MCF 10A (cell line): ENCODE measurements around the gene FAM124B. TPM values are rescaled to one million over a fixed set of nuclear protein-coding genes. Genes with fewer than 3 reads are reported as not detected.

ENCODE experiments used
- BruUV-seq: library from RNA; stranded (reverse); fragments of 400-500 nt; replicated peaks from 2 replicates; lab custom pipeline; 2021; lab: Mats Ljungman, UMichigan
- CTCF ChIA-PET: fragments of 300-600 bp; sonication (Branson Sonifier 250); formaldehyde crosslinking; extraction: SDS; loops from one replicate; lab custom pipeline; 2021; ENCODE audit warnings: antibody characterized with exemption, inconsistent platforms; lab: Yijun Ruan, JAX
- POLR2A ChIA-PET: fragments of 300-600, 350-650 bp; sonication (Branson Sonifier 250); formaldehyde crosslinking; extraction: SDS; loops from one replicate; lab custom pipeline; 2020; ENCODE audit warnings: antibody characterized with exemption, inconsistent platforms; lab: Yijun Ruan, JAX
- DNase-seq: peaks from one replicate; pipeline ENCODE4 v3.0.0-alpha.2; 2018; ENCODE audit not compliant: unreplicated experiment
- H3K27ac Mint-ChIP-seq: one replicate; pipeline ENCODE4 v1.8.0; 2022; ENCODE audit warnings: mild to moderate bottlenecking, low read depth, mixed read lengths; ENCODE audit not compliant: unreplicated experiment
- H3K27me3 Mint-ChIP-seq: one replicate; pipeline ENCODE4 v1.8.0; 2022; ENCODE audit warnings: mixed read lengths; ENCODE audit not compliant: insufficient read depth, unreplicated experiment
- H3K36me3 Mint-ChIP-seq: one replicate; pipeline ENCODE4 v1.8.0; 2022; ENCODE audit warnings: mild to moderate bottlenecking, moderate library complexity, mixed read lengths; ENCODE audit not compliant: insufficient read depth, unreplicated experiment
- H3K4me1 Mint-ChIP-seq: one replicate; pipeline ENCODE4 v1.8.0; 2022; ENCODE audit warnings: mixed read lengths; ENCODE audit not compliant: insufficient read depth, unreplicated experiment
- H3K4me3 Mint-ChIP-seq: one replicate; pipeline ENCODE4 v1.8.0; 2022; ENCODE audit warnings: mild to moderate bottlenecking, moderate library complexity, mixed read lengths; ENCODE audit not compliant: unreplicated experiment
- H3K9me3 Mint-ChIP-seq: one replicate; pipeline ENCODE4 v1.8.0; 2022; ENCODE audit warnings: mixed read lengths; ENCODE audit not compliant: unreplicated experiment
- CTCF ChIP-seq: fragments of 200-600 bp; IDR thresholded peaks from one replicate; pipeline ENCODE4 v1.8.0; 2022; ENCODE audit warnings: antibody characterized with exemption, mild to moderate bottlenecking; ENCODE audit not compliant: unreplicated experiment
- intact Hi-C: fragments of 100-400 bp; cut with micrococcal nuclease; formaldehyde crosslinking; loops from 2 replicates; pipeline ENCODE4 v1.14.1; 2022
- total RNA-seq: library from RNA; stranded (reverse); gene quantifications from 2 replicates; pipeline ENCODE4 v1.2.3, GENCODE V29; 2022

FAM124B gene
- total RNA-seq, 1 experiment from 2014 or later: not detected

DNA sequence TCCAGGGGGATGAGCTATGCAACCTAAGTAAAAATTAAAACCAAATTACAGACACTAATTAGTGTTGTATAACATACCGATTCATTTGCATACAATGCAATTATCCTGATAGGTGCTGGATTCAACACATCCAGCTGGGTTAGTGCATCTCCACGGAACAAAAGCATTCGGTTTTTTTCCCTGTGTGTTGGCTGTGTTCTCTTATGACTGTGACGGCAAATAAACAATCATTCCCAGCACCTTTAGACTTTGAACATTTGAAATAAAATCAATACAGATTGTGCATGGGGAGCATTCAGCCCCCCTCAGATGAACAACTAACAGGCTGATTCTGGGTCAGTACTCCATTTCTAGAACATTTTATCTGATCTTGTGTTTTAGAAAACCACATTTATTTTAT, 22.7 kb downstream of the FAM124B start:
- no peaks in the 10 kb centered on the region for H3K36me3 Mint-ChIP-seq
- H3K9me3 Mint-ChIP-seq: no peaks in the 10 kb centered on the region
- H3K4me1 Mint-ChIP-seq: no peaks in the 10 kb centered on the region
- POLR2A ChIA-PET: no interaction called here
- no peak for DNase-seq
- no peak overlapping the region for H3K4me3 Mint-ChIP-seq
- no peak overlapping the region for H3K27ac Mint-ChIP-seq
- intact Hi-C loops: no loop called here
- CTCF ChIA-PET: interaction anchor here (0.6 to 2.0 kb wide), 2 partner anchors 10 to 276 kb away, joined by 3 to 11 read pairs; no protein-coding TSS in a partner anchor
- BruUV-seq: no TSS peak
- TF ChIP-seq CTCF: no peak
- H3K27me3 Mint-ChIP-seq: no peaks in the 10 kb centered on the region

DNA sequence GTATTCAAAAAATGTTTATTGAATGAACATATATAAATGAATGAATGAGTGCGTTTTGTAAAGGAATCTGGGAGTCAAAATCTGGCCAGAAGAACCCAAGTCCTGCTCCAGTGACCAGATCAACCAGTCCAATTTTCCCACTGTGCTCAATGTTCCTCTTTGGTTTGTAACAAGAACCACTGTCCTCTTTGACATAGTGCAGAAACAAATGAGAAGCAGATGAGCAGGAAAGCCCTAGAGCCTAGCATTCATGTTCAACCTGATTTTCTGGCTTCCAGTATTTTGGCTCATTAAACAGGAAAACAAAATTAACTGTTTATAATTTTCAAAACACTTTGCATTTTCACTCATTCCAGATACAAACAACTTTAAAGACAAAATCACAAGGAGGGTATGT, 23.2 kb downstream of the FAM124B start:
- CTCF ChIA-PET: interaction anchor here (1.0 to 2.0 kb wide), 2 partner anchors 10 to 408 kb away, joined by 3 to 11 read pairs; no protein-coding TSS in a partner anchor
- Mint-ChIP-seq H3K9me3 (no peaks in the 10 kb centered on the region), H3K27ac (no peak overlapping the region), H3K4me3 (no peak overlapping the region), H3K36me3 (no peaks in the 10 kb centered on the region), H3K4me1 (no peaks in the 10 kb centered on the region), H3K27me3 (no peaks in the 10 kb centered on the region)
- TF ChIP-seq CTCF: no peak
- BruUV-seq: no TSS peak
- POLR2A ChIA-PET: interaction anchor here (0.6 kb wide), 1 partner anchor 203 kb away, joined by 3 read pairs; no protein-coding TSS in a partner anchor
- intact Hi-C loops: no loop called here
- DNase-seq: no peak

DNA sequence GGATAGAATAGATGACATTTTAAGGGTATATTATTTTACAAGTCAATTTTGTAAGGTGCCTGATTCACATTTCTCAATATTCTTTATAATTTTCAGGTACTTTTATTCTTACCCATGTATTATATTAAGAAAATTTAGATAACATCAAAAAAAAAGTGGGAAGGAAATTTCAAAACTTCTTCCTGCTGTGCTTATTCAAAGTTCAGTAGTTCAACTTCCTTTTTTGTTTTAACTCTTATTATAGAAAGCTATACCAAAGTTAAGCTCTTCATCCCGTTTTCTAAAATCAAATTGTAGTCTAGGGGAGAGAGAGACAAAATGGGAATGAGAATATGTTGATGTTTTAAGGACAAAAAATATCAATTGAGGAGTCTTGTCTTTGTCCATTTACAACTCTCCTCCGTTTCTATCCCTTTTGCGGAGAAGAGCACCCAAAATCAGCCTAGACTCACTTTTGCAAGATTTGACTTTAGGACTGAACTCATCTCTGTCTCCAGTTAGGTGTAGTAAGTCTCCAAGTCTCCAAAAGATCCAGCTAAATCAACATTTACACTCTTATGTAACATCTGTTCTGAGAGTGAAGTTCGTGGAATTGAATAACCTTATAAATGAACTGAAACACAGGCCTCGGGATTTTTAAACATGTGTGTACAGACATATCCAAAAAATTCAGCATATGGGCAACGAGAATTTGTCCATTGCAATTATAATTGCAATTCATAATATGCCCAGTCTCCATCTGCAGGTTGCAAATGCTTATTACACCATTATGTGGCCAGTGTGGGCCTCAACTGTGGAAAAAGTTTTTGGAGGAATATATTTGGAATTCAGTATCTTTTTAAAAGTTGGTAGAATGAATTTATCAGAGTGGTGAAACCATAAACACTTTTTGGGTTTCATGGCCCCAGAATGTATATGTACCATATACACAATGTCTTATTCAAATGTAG, 23.9 kb downstream of the FAM124B start:
- CTCF ChIA-PET: interaction anchor here (0.6 to 2.0 kb wide), 6 partner anchors 9 to 627 kb away, joined by 3 to 15 read pairs (median 4); no protein-coding TSS in a partner anchor
- DNase-seq: no peak
- no TSS peak for BruUV-seq
- no peaks in the 10 kb centered on the region for H3K9me3 Mint-ChIP-seq
- no peaks in the 10 kb centered on the region for H3K36me3 Mint-ChIP-seq
- peak; percentile 26 for TF ChIP-seq CTCF
- no peak overlapping the region for H3K4me3 Mint-ChIP-seq
- H3K4me1 Mint-ChIP-seq: no peaks in the 10 kb centered on the region
- intact Hi-C loops: no loop called here
- no peak overlapping the region for H3K27ac Mint-ChIP-seq
- POLR2A ChIA-PET: interaction anchor here (0.6 to 0.8 kb wide), 3 partner anchors 10 to 204 kb away, joined by 3 read pairs; no protein-coding TSS in a partner anchor
- H3K27me3 Mint-ChIP-seq: no peaks in the 10 kb centered on the region

- H3K4me3 Mint-ChIP-seq: no peak overlapping the region
- DNase-seq: no peak
- no peak for TF ChIP-seq CTCF
- H3K27me3 Mint-ChIP-seq: no peaks in the 10 kb centered on the region
- intact Hi-C loops: no loop called here
- H3K27ac Mint-ChIP-seq: no peak overlapping the region
- no peaks in the 10 kb centered on the region for H3K9me3 Mint-ChIP-seq
- no TSS peak for BruUV-seq
- no peaks in the 10 kb centered on the region for H3K4me1 Mint-ChIP-seq
- no peaks in the 10 kb centered on the region for H3K36me3 Mint-ChIP-seq
- ChIA-PET POLR2A (no interaction called here), CTCF (interaction anchor here (0.9 to 1.0 kb wide), 3 partner anchors 274 to 379 kb away, joined by 3 read pairs; no protein-coding TSS in a partner anchor)
Measured at GRCh38 chr2:224372641-224373040, 29.3 kb downstream of the FAM124B start.
